ENCODE results near the gene SCAMP1. TPM values are rescaled to one million over a fixed set of nuclear protein-coding genes. Genes with fewer than 3 reads are reported as not detected.
A peak's percentile ranks its signal among the peaks of the same experiment; 100 is the strongest.

SCAMP1 gene
- total and polyA plus RNA-seq, 2 of the 13 experiments (the other 11 are each of a cell fraction or from before 2014, with no cell fraction given) = 18.2 to 33.7 TPM

DNA sequence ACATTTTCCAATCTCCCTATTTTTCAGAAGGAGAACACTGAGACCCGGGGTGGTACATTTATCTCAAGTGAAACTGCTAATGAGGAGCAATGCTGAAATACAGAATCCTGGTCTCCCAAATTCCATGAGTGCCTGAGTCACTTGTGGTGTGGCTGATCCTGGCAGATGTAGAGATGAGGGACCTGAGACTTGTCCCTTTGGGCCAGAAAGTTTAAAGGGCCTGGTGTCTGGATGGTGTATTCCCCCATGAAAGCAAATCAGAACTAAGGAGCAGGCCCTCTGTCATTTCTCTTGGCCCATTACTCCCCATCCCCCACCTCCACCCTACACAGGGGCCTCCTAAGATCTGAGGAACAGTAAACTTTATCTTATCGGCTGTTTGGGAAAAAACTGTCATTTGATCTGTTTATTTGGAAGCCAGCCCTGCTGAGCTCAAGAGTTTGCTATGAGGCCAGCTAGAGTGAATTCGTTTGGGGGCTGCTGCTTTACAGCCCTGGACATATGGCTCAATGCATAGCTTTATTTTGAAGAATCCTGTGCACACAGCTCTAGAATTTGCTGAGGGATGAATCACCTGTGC, 147.9 kb downstream of the SCAMP1 start (continued):
- TF ChIP-seq ZNF841 (CRISPR knock-in tag; IDR thresholded peaks at IDR 0.05; ENCODE audit: borderline replicate concordance) (no peak), STAG1 (CRISPR knock-in tag; IDR thresholded peaks at IDR 0.05) (no peak), HDAC6 (IDR thresholded peaks at IDR 0.05; ENCODE audit: low read depth, low read length) (no peak), MAF1 (CRISPR knock-in tag; IDR thresholded peaks at IDR 0.05; ENCODE audit: borderline replicate concordance) (no peak), SOX5 (CRISPR knock-in tag; IDR thresholded peaks at IDR 0.05; ENCODE audit: borderline replicate concordance) (peak; percentile 60; the same call in 1 of the 2 replicates), MEIS1 (CRISPR knock-in tag; IDR thresholded peaks at IDR 0.05; ENCODE audit: borderline replicate concordance) (no peak), ZNF138 (CRISPR knock-in tag; IDR thresholded peaks at IDR 0.05; ENCODE audit: low read depth) (no peak), SIX4 (CRISPR knock-in tag; IDR thresholded peaks at IDR 0.05) (peak; percentile 92; the same call in 1 of the 2 replicates), ZNF484 (CRISPR knock-in tag; IDR thresholded peaks at IDR 0.05; ENCODE audit: borderline replicate concordance, low read depth) (no peak), ZNF530 (CRISPR knock-in tag; IDR thresholded peaks at IDR 0.05; ENCODE audit: low read depth) (no peak), KLF9 (CRISPR knock-in tag; IDR thresholded peaks at IDR 0.05; ENCODE audit: low read depth) (no peak), ZSCAN22 (CRISPR knock-in tag; IDR thresholded peaks at IDR 0.05) (no peak), NKX3-1 (CRISPR knock-in tag; IDR thresholded peaks at IDR 0.05) (no peak), ZNF883 (CRISPR knock-in tag; IDR thresholded peaks at IDR 0.05; ENCODE audit: not compliant biosample characterization) (no peak), POGZ (CRISPR knock-in tag; IDR thresholded peaks at IDR 0.05) (no peak; the same call in 1 of the 2 replicates), RCOR2 (CRISPR knock-in tag; IDR thresholded peaks at IDR 0.05) (no peak), TCF7 (IDR thresholded peaks at IDR 0.05; ENCODE audit: low read depth) (peak; percentile 43; the same call in 1 of the 2 replicates), RARG (CRISPR knock-in tag; IDR thresholded peaks at IDR 0.05; ENCODE audit: low read depth) (no peak), POLR2A (IDR thresholded peaks at IDR 0.05; ENCODE audit: insufficient read depth in 1 of 2, low read depth in 2 of 2, low read length in 2 of 2) (no peak), IRF2 (CRISPR knock-in tag; IDR thresholded peaks at IDR 0.05) (no peak), ZNF263 (CRISPR knock-in tag; IDR thresholded peaks at IDR 0.05) (no peak), ZNF260 (CRISPR knock-in tag; IDR thresholded peaks at IDR 0.05; ENCODE audit: borderline replicate concordance, low read depth) (no peak), SMAD9 (CRISPR knock-in tag; IDR thresholded peaks at IDR 0.05) (no peak)
- TF ChIP-seq, protein P1, sequence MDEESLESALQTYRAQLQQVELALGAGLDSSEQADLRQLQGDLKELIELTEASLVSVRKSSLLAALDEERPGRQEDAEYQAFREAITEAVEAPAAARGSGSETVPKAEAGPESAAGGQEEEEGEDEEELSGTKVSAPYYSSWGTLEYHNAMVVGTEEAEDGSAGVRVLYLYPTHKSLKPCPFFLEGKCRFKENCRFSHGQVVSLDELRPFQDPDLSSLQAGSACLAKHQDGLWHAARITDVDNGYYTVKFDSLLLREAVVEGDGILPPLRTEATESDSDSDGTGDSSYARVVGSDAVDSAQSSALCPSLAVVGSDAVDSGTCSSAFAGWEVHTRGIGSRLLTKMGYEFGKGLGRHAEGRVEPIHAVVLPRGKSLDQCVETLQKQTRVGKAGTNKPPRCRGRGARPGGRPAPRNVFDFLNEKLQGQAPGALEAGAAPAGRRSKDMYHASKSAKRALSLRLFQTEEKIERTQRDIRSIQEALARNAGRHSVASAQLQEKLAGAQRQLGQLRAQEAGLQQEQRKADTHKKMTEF (CRISPR knock-in tag; IDR thresholded peaks at IDR 0.05) = no peak
- TF ChIP-seq, protein P2, sequence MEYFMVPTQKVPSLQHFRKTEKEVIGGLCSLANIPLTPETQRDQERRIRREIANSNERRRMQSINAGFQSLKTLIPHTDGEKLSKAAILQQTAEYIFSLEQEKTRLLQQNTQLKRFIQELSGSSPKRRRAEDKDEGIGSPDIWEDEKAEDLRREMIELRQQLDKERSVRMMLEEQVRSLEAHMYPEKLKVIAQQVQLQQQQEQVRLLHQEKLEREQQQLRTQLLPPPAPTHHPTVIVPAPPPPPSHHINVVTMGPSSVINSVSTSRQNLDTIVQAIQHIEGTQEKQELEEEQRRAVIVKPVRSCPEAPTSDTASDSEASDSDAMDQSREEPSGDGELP (IDR thresholded peaks at IDR 0.05; ENCODE audit: borderline replicate concordance, low read depth) = no peak
- TF ChIP-seq, protein P3, sequence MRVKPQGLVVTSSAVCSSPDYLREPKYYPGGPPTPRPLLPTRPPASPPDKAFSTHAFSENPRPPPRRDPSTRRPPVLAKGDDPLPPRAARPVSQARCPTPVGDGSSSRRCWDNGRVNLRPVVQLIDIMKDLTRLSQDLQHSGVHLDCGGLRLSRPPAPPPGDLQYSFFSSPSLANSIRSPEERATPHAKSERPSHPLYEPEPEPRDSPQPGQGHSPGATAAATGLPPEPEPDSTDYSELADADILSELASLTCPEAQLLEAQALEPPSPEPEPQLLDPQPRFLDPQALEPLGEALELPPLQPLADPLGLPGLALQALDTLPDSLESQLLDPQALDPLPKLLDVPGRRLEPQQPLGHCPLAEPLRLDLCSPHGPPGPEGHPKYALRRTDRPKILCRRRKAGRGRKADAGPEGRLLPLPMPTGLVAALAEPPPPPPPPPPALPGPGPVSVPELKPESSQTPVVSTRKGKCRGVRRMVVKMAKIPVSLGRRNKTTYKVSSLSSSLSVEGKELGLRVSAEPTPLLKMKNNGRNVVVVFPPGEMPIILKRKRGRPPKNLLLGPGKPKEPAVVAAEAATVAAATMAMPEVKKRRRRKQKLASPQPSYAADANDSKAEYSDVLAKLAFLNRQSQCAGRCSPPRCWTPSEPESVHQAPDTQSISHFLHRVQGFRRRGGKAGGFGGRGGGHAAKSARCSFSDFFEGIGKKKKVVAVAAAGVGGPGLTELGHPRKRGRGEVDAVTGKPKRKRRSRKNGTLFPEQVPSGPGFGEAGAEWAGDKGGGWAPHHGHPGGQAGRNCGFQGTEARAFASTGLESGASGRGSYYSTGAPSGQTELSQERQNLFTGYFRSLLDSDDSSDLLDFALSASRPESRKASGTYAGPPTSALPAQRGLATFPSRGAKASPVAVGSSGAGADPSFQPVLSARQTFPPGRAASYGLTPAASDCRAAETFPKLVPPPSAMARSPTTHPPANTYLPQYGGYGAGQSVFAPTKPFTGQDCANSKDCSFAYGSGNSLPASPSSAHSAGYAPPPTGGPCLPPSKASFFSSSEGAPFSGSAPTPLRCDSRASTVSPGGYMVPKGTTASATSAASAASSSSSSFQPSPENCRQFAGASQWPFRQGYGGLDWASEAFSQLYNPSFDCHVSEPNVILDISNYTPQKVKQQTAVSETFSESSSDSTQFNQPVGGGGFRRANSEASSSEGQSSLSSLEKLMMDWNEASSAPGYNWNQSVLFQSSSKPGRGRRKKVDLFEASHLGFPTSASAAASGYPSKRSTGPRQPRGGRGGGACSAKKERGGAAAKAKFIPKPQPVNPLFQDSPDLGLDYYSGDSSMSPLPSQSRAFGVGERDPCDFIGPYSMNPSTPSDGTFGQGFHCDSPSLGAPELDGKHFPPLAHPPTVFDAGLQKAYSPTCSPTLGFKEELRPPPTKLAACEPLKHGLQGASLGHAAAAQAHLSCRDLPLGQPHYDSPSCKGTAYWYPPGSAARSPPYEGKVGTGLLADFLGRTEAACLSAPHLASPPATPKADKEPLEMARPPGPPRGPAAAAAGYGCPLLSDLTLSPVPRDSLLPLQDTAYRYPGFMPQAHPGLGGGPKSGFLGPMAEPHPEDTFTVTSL (CRISPR knock-in tag; IDR thresholded peaks at IDR 0.05; ENCODE audit: borderline replicate concordance) = no peak

Data from HepG2 (cell line).